ENCODE data around the gene ARHGAP10.

ARHGAP10 gene

GRCh38 chr4:147924604-147925412, 192.9 kb downstream of the ARHGAP10 start:
- DNase-seq = no peak

GRCh38 chr4:147927377-147928137, 195.7 kb downstream of the ARHGAP10 start:
- no peak for DNase-seq

GRCh38 chr4:147928400-147928799, 196.5 kb downstream of the ARHGAP10 start:
- no peak for DNase-seq

- DNase-seq = no peak
Measured at GRCh38 chr4:147929746-147930145, 197.9 kb downstream of the ARHGAP10 start.

GRCh38 chr4:147933316-147933715, 201.4 kb downstream of the ARHGAP10 start:
- no peak for DNase-seq

- DNase-seq = no peak
Measured at GRCh38 chr4:147933779-147934178, 201.9 kb downstream of the ARHGAP10 start.

GRCh38 chr4:147938496-147938895, 206.6 kb downstream of the ARHGAP10 start:
- DNase-seq = no peak

- no peak for DNase-seq
Measured at GRCh38 chr4:147940171-147940570, 208.3 kb downstream of the ARHGAP10 start.

- no peak for DNase-seq
Measured at GRCh38 chr4:147941373-147941772, 209.5 kb downstream of the ARHGAP10 start.

- DNase-seq = no peak
Measured at GRCh38 chr4:147942729-147943128, 210.8 kb downstream of the ARHGAP10 start.

- DNase-seq = no peak
Measured at GRCh38 chr4:147943159-147943638, 211.3 kb downstream of the ARHGAP10 start.

- no peak for DNase-seq
Measured at GRCh38 chr4:147944249-147944648, 212.4 kb downstream of the ARHGAP10 start.

GRCh38 chr4:147944670-147945260, 212.9 kb downstream of the ARHGAP10 start:
- DNase-seq = no peak

- DNase-seq = no peak
Measured at GRCh38 chr4:147948336-147948735, 216.4 kb downstream of the ARHGAP10 start.

- DNase-seq = no peak
Measured at GRCh38 chr4:147950261-147950660, 218.4 kb downstream of the ARHGAP10 start.

GRCh38 chr4:147950841-147951240, 219.0 kb downstream of the ARHGAP10 start:
- DNase-seq = no peak

- DNase-seq = no peak
Measured at GRCh38 chr4:147954850-147955249, 223.0 kb downstream of the ARHGAP10 start.

- no peak for DNase-seq
Measured at GRCh38 chr4:147955827-147956558, 224.1 kb downstream of the ARHGAP10 start.

GRCh38 chr4:147957446-147957845, 225.6 kb downstream of the ARHGAP10 start:
- no peak for DNase-seq

- DNase-seq = no peak
Measured at GRCh38 chr4:147958057-147958456, 226.2 kb downstream of the ARHGAP10 start.

GRCh38 chr4:147958489-147959065, 226.7 kb downstream of the ARHGAP10 start:
- DNase-seq = no peak

GRCh38 chr4:147960971-147961370, 229.1 kb downstream of the ARHGAP10 start:
- no peak for DNase-seq

GRCh38 chr4:147963839-147964238, 232.0 kb downstream of the ARHGAP10 start:
- DNase-seq = no peak
